COR-L47 (cell line): ENCODE data around the gene ADGRE1.
"Not testable (repeated sequence)": the region's sequence is repeated elsewhere in the genome, so short reads cannot be mapped to it uniquely, and the experiment has no call there.

ENCODE experiments used
- DNase-seq: peaks from one replicate; lab custom pipeline; 2025; lab: John Stamatoyannopoulos, UW

ADGRE1 gene, protein sequence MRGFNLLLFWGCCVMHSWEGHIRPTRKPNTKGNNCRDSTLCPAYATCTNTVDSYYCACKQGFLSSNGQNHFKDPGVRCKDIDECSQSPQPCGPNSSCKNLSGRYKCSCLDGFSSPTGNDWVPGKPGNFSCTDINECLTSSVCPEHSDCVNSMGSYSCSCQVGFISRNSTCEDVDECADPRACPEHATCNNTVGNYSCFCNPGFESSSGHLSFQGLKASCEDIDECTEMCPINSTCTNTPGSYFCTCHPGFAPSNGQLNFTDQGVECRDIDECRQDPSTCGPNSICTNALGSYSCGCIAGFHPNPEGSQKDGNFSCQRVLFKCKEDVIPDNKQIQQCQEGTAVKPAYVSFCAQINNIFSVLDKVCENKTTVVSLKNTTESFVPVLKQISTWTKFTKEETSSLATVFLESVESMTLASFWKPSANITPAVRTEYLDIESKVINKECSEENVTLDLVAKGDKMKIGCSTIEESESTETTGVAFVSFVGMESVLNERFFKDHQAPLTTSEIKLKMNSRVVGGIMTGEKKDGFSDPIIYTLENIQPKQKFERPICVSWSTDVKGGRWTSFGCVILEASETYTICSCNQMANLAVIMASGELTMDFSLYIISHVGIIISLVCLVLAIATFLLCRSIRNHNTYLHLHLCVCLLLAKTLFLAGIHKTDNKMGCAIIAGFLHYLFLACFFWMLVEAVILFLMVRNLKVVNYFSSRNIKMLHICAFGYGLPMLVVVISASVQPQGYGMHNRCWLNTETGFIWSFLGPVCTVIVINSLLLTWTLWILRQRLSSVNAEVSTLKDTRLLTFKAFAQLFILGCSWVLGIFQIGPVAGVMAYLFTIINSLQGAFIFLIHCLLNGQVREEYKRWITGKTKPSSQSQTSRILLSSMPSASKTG

DNA sequence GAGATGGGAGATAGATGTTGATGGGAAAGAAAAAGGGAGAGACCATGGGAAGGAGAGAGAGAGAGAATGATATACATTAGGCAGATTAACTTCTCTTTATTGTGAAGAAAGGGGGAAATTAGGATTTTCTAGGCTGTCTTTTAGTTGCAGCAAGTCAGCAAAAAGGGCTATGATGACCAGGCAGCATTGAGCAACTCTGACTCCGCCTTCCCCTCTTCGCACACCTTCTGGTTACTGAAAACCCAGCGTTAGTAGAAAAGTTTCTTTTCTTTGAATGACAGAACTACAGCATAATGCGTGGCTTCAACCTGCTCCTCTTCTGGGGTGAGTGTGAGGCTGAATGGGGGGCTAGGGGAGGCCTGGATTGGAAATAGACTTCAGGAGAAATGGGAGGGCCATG is at the start of gene ADGRE1:
Gene ADGRE1, plus strand, starts transcription at position 264 of the 400 bp plus-strand sequence. Its CDS starts 30 bp downstream, at position 294.
- DNase-seq, result no peak

DNA sequence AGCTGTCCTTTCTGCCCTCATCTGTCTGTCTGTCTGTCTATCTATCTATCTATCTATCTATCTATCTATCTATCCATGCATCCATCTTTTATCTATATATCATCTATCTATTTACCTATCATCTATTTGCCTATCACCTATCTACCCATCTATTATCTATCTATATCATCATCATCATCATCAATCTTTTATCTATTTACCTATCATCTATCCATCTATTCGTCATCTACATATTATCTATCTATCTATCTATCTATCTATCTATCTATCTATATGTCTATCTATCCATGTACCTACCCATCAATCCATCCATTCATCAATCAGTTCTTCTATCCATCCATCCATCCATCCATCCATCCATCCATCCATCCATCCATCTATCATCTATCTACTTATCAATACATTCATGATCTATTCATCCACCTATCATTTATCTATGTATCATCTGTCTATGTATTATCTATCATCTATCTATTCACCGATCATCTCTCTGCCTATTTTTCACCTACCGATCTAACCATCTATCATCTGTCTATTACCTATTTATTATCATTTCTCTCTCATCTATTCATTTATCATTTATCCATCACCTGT is 49.2 kb upstream of the ADGRE1 start:
- no peak for DNase-seq

- DNase-seq, result no peak
Measured at GRCh38 chr19:6842871-6843607, 44.3 kb upstream of the ADGRE1 start.

DNA sequence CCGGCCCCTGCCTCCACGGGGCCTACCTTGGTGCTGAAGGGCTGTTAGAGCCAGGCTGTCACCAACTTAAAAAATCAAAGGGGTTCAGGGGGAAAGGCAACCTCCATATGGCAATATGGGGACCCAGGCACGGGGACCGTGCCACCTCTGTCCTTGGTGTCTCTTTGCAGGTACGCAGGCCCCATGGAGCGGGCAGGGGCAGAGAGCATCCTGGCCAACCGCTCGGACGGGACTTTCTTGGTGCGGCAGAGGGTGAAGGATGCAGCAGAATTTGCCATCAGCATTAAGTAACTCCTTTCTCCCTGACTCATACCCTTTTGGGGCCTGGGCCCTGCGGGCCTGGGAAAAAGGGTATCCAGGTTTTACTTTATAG is 39.6 kb upstream of the ADGRE1 start:
- no peak for DNase-seq

DNA sequence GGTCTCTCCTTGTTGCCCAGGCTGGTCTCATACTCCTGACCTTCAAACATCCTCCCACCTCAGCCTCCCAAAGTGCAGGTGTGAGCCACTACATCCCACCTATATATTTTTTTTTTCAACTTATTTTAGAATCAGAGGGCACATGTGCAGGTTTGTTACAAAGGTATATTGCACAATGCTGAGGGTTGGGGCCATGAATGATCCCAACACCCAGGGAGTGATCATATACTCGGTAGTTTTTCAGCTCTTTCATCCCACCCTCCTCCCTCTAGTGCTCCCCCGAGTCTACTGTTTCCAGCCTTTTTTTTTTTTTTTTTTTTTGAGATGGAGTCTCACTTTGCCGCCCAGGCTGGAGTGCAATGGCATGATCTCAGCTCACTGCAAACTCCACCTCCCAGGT is 38.4 kb upstream of the ADGRE1 start:
- DNase-seq, result no peak

DNA sequence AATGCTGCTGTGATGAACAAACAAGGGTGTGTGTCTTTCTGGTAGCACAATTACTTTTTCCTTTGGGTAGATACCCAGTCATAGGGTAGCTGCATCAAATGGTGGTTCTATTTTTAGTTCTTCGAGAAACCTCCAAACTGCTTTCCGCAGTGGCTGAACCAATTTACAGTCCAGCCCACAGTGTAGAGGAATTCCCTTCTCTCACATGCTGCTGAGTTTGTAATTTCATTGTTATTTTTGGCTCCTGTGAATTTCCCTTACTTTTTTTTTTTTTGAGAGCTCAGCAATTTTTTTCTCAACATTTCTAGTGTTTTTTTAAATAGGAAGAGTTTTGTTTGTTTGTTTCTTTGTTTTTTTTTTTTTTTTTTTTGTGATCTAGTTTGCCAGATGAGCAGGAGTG is 37.5 kb upstream of the ADGRE1 start:
- no peak for DNase-seq

- DNase-seq, result no peak
Measured at GRCh38 chr19:6851359-6851758, 36.0 kb upstream of the ADGRE1 start.

- DNase-seq, result no peak
Measured at GRCh38 chr19:6852001-6852400, 35.4 kb upstream of the ADGRE1 start.

- DNase-seq, result no peak
Measured at GRCh38 chr19:6853868-6854267, 33.5 kb upstream of the ADGRE1 start.

DNA sequence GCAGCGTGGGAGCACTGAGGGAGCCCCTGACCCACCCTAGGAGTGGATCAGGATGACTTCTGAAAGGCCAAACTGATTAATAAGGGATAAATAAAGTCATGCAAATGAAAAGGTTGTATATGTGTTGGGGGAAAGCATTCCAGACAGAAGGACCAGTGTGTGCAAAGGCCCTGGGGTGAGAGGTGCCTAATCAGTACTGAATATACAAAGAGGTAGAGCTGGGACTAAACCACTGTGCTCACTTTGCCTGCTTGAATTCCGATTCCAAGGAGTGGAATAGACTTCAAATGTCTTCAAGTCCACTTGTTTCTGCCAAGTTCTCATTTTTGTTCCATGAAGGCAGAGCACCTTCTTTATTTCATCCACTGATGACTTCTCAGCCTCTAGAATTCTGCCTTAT is 32.6 kb upstream of the ADGRE1 start:
- DNase-seq, result no peak

GRCh38 chr19:6856749-6857372 is 30.5 kb upstream of the ADGRE1 start:
- no peak for DNase-seq

DNA sequence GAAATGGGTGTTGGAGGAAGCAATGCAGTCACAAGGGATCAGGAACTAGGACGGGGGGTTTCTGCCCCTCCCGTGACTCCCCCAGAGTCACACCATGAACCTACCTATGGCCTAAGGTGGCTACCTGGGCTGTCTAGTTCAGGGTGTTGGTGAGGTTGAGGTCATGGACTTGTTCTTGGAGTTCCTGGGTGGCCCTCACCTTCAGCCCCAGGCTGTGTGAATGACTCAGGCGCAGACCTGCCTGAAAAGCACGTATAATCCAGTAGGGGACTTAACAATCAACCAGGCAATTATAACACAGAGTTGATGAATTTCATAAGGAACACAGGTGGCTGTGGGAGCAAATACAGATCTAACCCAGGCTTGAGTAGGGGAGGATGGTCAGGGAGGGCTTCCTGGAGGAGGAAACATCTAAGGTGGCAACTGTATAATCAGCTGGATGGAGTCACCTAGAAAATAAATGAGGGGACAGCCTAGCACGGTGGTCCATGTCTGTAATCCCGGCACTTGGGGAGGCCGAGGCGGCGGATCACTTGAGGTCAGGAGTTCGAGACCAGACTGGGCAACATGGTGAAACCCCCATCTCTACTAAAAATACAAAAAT is 25.6 kb upstream of the ADGRE1 start:
- no peak for DNase-seq

- DNase-seq, result no peak
Measured at GRCh38 chr19:6862673-6863078, 24.7 kb upstream of the ADGRE1 start.

GRCh38 chr19:6864325-6864940 is 22.9 kb upstream of the ADGRE1 start:
- no peak for DNase-seq

DNA sequence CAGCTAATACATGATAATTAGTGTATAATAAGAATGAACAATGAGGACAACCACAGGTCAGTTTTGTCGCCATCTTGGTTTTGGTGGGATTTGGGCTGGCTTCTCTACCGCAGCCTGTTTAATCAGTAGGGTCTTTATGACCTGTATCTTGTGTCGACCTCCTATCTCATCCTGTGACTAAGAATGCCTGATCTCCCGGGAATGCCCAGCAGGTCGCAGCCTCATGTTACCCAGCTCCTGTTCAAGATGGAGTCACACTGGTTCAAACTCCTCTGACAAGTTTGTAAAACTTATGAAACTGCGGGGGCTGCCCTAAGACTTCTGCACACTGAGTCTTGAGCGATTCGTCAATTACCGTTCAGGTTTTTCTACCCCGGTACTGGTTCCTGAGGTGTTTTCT is 21.5 kb upstream of the ADGRE1 start:
- DNase-seq, result no peak

DNA sequence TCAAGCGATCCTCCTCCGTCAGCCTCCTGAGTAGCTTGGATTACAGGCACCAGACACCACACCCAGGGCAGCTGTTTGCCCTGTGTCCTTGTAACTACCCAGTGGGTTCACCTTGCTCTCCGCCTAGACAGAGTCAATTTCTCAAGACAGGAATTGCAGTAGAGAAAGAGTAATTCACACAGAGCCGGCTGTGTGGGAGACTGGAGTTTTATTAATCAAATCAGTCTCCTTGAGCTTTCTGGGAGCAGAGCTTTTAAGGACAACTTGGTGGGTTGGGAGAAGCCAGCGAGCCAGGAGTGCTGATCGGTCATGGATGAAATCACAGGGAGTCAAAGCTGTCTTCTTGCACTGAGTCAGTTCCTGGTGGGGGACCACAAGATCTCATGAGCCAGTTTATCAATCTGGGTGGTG is 20.6 kb upstream of the ADGRE1 start:
- DNase-seq, result no peak

GRCh38 chr19:6868351-6868750 is 19.0 kb upstream of the ADGRE1 start:
- DNase-seq, result no peak

DNA sequence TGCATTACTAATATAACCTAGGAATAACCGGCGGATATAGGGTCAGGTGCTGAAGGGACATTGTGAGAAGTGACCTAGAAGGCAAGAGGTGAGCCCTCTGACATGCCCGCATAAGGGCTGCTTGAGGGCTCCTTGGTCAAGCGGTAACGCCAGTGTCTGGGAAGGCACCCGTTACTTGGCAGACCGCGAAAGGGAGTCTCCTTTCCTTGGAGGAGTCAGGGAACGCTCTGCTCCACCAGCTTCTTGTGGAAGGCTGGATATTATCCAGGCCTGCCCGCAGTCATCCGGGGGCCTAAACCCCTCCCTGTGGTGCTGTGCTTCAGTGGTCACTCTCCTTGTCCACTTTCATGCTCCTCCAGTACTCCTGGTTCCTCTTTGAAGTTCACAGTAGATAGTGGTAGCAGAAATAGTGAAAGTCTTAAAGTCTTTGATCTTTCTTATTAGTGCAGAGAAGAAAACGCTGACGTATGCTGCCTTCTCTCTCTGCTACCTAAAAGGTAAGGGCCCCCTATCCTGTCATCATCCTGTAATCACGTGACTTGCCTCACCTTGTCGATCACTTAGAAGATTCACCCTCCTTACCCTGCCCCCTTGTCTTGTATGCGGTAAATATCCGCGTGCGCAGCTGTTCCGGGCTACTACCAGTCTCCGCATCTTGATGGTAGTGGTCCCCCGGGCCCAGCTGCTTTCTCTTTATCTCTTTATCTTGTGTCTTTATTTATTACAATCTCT is 18.1 kb upstream of the ADGRE1 start:
- DNase-seq, result not testable (repeated sequence)

GRCh38 chr19:6873708-6874431 is 13.5 kb upstream of the ADGRE1 start:
- DNase-seq, result no peak
